Retinal pigment epithelial cell (primary cell): ENCODE results near the gene RREB1.
"Not testable (repeated sequence)": the region's sequence is repeated elsewhere in the genome, so short reads cannot be mapped to it uniquely, and the experiment has no call there.

ENCODE experiments used
- DNase-seq: peaks from one replicate; pipeline ENCODE4 v3.0.0-alpha.2; 2010; ENCODE audit warnings: low read depth
- H3K4me3 ChIP-seq: 2 replicates; pipeline ENCODE4 v1.5.1; 2011; ENCODE audit warnings: mild to moderate bottlenecking, low read length, control low read depth, moderate library complexity
- CTCF ChIP-seq: conservative IDR thresholded peaks from 2 replicates; pipeline ENCODE4 v1.5.1; 2011; ENCODE audit warnings: low read depth, low read length, control low read depth, inconsistent platforms

RREB1 gene

GRCh38 chr6:7151381-7151780, 43.6 kb downstream of the RREB1 start:
- no peak overlapping the region for H3K4me3 ChIP-seq
- DNase-seq, result no peak
- TF ChIP-seq CTCF, result no peak

DNA sequence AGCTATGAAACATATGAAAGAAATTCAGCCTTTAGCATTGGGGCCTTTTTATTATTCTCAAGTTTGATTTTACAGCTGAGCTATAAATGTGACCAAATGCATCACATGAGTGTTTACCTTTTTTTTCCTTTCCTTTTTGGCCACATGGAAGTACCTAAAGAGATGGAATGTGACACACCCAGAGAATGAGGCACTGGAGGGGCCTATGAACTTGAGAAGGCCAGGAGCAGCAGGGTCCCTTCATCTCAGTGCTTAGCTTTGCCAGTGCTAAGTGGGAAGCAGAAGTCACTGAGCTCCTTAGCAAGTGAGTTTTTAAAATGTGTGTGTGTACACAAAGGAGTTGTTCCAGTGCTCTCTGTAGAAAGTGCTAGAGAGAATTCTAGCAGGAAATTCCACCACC, 44.7 kb downstream of the RREB1 start:
- no peak overlapping the region for H3K4me3 ChIP-seq
- TF ChIP-seq CTCF, result no peak
- DNase-seq, result no peak

GRCh38 chr6:7153789-7154188, 46.0 kb downstream of the RREB1 start:
- no peak overlapping the region for H3K4me3 ChIP-seq
- no peak for TF ChIP-seq CTCF
- no peak for DNase-seq

GRCh38 chr6:7154341-7155139, 46.8 kb downstream of the RREB1 start:
- no peak for DNase-seq
- no peak for TF ChIP-seq CTCF
- no peak overlapping the region for H3K4me3 ChIP-seq

DNA sequence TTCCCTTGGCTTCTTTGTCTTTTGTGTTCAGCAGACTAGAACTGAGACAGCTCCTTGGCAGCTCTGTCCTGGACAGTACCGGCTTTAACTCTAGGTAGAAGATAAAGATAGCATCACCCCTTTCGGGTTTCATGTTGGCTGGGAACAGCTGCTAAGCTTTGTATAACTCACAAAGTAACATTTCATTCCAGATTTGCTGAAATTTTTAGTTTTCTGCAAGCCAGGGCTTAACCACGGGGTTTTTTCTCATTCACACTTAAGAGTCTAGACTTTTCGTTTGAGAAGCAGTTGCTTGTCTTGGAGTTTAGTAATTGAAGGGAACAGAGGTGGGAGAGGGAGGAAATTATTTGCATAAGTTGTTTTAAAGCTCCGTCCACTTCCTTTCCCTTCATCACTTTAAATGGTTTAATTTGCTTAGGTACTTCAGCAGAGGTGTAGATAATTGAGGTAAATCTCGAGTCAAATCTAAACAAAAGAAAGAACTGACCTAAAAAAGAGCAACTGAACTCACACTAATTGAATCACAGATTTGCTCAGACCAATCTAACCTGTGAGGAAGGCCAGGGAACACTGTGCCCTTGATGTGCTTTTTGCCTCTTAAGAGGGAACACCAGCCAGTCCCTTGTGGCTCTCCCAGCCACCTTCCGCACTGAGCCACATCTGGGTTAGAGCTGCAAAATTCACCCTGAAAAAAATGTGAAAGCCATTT, 48.3 kb downstream of the RREB1 start:
- DNase-seq, result no peak
- TF ChIP-seq CTCF, result no peak
- no peak overlapping the region for H3K4me3 ChIP-seq

- H3K4me3 ChIP-seq, result no peak overlapping the region
- TF ChIP-seq CTCF, result no peak
- no peak for DNase-seq
Observed at GRCh38 chr6:7156643-7157278, 49.0 kb downstream of the RREB1 start.

- DNase-seq, H3K4me3 ChIP-seq: not testable (repeated sequence)
Observed at GRCh38 chr6:7157307-7157706, 49.5 kb downstream of the RREB1 start.
